ENCODE measurements around the gene MAEA.

GRCh38 chr4:1241466-1241935 lies 48.2 kb upstream of the MAEA start:
- TF ChIP-seq, protein P1, sequence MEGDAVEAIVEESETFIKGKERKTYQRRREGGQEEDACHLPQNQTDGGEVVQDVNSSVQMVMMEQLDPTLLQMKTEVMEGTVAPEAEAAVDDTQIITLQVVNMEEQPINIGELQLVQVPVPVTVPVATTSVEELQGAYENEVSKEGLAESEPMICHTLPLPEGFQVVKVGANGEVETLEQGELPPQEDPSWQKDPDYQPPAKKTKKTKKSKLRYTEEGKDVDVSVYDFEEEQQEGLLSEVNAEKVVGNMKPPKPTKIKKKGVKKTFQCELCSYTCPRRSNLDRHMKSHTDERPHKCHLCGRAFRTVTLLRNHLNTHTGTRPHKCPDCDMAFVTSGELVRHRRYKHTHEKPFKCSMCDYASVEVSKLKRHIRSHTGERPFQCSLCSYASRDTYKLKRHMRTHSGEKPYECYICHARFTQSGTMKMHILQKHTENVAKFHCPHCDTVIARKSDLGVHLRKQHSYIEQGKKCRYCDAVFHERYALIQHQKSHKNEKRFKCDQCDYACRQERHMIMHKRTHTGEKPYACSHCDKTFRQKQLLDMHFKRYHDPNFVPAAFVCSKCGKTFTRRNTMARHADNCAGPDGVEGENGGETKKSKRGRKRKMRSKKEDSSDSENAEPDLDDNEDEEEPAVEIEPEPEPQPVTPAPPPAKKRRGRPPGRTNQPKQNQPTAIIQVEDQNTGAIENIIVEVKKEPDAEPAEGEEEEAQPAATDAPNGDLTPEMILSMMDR (IDR thresholded peaks at IDR 0.05; ENCODE audit: insufficient read depth, low read length, poor library complexity, severe bottlenecking) = no peak
- no peak for TF ChIP-seq EZH2phosphoT487 (conservative IDR thresholded peaks at IDR 0.05; ENCODE audit: low read length)
